NCI-H526 treated with DMSO at 0.1 percent for 48 hours (cell line): Measurements from ENCODE around the gene PLCXD1.
A peak's percentile ranks its signal among the peaks of the same experiment; 100 is the strongest.
"Not testable (repeated sequence)": the region's sequence is repeated elsewhere in the genome, so short reads cannot be mapped to it uniquely, and the experiment has no call there.

Source experiments
- DNase-seq: peaks from one replicate; lab custom pipeline; 2025; lab: John Stamatoyannopoulos, UW

Gene PLCXD1

DNA sequence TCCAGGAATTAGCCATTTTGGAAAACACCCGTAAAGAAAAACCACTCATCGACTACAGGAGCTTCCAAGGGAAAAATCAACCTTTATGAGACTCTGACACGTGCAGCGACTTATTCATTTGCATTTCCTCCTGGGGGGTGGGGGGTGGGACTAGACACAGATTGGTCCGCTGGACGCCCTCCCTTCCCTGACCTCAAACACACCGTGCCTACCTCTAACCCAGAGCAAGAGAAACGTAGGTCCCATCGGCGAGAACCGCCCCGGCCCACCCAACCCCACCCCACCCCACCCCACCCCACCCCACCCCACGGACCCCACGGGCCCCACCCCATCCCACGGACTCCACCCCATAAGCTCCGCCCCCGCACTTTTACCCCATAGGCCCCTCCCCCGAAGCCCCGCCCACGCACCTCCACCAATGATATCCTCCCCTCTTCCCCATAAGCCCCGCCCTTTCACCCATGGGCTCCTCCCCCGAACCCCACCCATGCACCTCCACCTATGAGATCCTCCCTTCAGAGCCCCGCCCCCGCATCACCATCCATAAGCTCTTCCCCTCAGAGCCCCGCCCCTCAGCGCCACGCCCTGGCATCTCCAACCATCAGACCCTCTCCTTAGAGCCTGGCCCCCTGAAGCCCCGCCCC lies 36.4 kb downstream of the PLCXD1 start:
- DNase-seq: no peak

DNA sequence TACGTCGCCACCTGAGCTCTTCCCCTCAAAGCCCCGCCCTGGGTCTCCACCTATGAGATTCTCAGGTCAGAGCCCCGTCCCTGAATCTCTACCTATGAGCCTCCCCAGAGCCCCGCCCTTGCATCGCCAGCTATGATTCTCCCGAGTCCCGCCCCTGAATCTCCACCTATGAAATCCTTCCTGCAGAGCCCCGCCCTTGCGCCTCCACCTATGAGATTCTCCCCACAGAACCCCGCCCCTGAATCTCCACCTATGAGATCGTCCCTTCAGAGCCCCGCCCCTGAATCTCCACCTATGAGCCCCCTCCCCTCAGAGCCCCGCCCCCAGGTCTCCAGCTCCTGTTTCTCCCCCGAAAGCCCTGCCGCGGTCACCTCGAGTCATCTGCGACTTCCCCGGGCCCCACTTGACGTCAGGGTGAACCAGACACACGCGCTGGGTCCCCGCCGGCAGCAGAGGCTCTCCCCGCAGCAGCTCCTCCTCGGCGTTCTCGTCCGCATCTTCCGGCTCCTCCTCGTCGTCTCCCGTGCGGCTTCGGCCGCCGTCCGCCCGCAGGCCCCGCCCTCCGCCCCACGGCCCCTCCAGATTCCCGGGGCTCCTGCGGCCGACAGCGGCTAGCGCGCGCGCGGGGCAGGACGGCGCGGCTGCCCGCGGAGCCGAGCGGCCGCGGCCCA lies 37.0 kb downstream of the PLCXD1 start:
- DNase-seq: no peak

DNA sequence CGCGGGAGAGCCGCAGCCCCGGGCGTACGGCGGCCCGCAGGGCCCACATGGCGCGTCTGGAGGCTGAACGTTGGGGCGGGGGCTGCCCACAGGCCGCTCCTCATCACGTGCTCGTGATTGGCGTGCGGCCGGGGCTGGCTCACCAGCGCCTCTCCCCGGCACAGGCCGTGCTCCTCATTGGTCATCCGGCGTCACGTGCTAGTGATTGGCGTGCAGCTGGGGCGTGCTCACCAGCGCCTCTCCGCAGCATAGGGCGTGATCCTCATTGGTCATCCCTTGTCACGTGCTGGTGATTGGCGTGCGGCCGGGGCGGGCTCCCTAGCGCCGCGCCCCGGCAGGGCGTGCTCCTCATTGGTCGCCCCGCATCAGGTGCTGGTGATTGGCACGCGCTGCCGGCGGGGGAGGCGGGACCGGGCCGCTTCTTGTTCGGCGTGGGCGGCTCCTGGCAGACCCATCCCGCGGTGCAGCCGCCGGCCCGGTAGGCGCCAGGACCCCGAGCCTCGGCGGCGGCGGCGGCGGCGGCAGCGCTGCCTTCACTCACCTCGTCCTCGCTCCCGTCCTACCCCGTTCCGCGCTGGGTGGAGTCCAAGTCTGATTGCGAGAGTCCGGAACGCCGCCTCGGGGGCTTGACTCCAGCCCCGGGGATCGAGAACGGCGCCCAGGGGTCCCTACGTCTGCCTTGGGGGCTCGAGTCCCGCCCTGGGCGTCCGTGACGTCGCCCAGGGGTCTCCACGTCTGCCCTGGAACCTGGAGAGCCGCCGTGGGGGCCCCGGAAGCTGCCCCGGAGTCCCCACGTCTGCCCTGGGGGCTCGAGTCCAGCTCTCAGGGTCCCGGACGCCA lies 37.8 kb downstream of the PLCXD1 start, which contains the start of gene GTPBP6:
TSS of gene GTPBP6 (minus strand) at position 58 of the 840 bp plus-strand sequence. CDS start at position 49, 9 bp downstream.
- no peak for DNase-seq

DNA sequence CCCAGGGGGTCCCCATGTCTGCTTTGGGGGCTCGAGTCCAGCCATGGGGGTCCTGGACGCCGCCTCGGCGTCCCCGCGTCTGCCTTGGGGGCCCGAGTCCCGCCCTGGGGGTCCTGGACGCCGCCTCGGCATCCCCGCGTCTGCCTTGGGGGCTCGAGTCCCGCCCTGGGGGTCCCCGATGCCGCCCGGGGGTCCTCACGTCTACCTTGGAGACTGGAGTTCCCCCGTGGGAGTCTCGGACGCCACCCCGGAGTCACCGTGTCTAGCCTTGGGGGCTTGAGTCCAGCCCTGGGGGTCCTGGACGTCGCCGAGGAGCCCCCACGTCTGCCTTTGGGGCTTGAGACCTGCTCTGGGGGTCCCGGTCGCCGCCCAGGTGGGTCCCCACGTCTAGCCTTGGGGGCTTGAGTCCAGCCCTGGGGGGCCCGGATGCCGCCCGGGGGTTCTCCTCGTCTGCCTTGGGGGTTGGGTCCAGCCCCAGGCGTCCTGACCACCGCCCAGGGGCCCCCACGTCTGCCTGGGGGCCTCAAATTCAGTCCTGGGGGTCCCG lies 38.5 kb downstream of the PLCXD1 start:
- DNase-seq: no peak

DNA sequence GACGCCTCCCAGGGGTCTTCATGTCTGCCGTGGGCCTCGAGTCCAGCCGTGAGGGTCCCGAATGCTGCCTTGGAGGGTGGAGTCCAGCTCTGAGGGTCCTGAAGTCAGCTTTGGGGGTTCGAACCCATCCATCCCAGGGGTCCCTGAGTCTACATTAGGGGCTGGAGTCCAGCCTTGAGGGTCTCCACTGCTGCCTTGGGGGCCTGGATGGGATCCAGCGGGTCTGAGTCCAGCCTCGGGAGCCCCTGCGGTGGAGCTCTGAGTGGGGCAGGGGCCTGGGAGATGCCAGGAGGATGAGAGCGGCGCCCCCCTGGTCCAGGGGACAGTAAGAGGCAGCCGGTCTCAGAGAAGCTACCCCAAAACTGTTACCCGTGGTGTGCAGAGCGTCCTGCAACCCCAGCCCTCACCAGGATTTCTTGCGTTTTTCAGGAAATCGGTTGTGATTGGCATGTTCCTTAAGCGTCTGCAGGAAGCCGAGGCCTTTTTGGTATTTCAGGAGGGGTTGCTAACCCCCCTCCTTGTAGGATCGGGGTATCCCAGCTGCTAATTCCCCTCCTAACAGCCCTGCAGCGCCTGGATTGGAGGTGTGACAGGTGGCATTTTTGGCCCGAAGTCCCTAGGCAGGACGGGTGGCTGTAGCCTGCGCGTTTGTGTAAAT lies 39.1 kb downstream of the PLCXD1 start:
- no peak for DNase-seq

DNA sequence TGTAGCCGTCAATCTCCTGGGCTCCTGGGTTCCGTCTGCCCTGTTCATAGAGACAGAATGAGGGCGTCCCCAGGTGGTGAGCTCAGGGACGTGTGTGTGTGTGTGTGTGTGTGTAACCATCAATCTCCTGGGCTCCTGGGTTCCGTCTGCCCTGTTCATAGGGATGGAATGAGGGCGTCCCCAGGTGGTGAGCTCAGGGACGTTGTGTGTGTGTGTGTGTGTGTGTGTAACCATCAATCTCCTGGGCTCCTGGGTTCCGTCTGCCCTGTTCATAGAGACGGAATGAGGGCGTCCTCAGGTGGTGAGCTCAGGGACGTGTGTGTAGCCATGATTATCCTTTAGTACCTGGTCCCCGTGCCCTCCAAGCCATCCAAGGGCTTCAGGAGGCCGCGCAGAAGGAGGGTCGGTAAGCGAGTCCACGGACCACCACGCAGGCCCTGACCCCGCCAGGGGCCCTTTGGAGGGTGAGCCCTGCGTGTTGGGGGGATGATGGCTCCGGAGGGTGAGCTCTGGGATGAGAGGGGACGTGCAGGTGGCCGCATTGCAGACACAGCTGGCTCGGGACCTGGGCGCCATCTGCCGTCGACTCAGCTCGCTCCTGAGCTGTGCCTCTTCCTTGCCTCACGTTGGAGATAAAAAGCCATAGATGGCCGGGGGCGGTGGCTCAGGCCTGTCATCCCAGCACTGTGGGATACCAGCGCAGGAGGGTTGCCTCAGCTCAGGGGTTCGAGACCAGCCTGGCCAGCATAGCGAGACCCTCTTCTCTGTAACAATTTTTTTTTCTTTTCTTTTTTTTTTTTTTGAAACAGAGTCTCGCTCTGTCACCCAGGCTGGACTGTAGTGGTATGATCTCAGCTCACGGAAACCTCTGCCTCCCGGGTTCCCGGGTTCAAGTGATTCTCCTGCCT lies 42.8 kb downstream of the PLCXD1 start:
- no peak for DNase-seq

DNA sequence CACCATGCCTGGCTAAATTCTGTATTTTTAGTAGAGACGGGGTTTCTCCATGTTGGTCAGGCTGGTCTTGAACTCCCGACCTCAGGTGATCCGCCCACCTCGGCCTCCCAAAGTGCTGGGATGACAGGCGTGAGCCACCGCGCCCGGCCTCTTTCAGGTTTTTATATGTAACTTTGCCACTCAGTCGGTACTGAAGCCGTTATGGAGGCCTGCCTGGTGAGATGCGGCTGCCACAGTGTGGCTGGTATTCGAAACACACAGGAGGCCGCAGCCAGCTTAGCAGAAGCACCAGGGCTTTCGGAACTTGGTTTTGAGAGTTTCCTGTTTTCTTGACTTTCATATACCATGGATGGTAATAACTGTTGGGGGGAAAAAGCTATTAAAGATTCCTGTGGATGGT lies 43.5 kb downstream of the PLCXD1 start:
- DNase-seq: not testable (repeated sequence)

DNA sequence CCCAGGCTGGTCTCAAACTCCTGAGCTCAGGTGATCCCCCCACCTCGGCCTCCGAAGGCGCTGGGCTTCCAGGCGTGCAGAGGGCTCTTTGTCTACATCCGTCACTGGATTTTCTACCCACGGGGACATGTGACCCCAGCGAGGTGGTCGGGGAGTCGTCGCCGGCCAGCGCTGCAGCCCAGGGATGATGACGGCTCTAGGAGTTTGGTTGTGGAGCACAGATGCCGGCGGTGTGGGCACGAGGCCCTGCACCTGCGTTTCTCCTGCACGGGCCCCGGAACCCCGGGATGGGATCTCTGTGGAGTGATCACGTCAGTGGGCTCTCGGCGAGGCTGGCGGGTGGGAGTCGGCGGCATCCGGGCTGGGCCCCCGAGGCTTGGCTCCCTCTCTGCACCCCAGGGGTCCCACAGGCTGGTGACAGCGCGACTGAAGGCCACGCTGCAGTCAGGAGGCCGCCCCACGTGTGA lies 46.5 kb downstream of the PLCXD1 start:
- DNase-seq: no peak

DNA sequence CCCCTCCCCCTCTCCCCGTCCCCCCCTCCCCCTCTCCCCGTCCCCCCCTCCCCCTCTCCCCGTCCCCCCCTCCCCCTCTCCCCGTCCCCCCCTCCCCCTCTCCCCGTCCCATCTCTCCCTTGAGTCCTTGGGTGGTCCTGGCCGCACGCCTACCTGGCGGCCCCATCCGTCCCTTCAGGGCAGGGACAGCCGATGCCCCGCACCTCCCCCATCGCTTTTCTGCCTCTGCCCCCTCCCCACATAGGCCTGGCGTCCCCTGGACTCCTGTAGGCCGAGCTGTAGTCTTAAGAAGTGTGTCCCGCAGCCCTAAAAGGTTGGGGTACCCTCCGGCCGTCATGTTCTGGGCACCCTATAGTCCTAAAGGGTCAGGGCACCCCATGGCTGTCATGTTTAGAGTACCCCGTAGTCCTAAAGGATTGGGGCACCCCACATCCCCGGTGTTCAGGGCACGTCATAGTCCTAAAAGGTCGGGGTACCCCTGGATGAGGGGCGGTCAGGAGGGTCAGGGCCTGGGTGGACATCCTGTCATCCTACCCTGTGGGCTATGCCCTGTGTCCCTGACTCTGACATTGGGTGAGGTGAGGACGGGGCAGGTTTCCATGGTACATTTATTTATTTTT lies 48.2 kb downstream of the PLCXD1 start:
- no peak for DNase-seq

DNA sequence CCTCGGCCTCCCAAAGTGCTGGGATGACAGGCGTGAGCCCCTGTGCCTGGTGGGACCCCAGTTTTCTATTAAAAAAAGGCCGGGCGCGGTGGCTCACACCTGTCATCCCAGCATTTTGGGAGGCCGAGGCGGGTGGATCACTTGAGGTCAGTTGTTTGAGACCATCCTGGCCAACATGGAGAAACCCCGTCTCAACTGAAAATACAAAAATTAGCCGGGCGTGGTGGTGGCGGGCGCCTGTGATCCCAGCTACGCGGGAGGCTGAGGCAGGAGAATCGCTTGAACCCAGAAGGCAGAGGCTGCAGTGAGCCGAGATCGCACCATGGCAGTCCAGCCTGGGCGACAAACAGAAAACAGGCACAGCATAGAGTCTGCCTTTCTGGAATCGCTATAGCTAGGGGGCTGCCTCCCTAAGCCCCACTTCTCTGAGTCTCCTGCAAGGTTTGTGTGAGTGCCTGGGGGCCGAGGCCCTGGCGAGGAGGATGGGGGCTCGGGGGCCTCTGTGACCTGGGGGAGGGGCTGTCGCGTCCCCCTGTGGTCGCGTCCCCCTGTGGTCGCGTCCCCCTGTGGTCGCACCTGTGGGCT lies 49.1 kb downstream of the PLCXD1 start:
- not testable (repeated sequence) for DNase-seq

DNA sequence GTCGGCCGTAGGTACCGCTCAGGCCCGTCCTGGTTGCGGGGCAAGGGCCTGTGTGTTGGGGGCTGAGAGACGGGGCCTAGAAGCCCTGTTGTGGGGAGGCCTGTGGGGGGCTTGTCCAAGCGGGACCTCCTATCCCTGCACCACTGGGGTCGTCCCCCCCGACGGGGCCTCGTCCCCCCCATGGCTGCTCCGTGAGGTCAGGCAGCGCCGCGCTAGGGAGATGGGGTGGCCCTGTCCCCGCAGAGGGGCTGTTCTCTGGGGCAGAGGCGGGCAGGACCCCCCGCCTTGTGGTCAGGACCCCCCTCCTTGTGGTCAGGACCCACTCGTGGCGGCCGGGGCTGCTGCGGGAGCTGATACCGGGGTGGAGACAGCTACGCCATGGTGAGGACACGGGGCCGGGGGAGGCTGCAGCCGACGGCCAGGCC lies 49.6 kb downstream of the PLCXD1 start:
- no peak for DNase-seq

DNA sequence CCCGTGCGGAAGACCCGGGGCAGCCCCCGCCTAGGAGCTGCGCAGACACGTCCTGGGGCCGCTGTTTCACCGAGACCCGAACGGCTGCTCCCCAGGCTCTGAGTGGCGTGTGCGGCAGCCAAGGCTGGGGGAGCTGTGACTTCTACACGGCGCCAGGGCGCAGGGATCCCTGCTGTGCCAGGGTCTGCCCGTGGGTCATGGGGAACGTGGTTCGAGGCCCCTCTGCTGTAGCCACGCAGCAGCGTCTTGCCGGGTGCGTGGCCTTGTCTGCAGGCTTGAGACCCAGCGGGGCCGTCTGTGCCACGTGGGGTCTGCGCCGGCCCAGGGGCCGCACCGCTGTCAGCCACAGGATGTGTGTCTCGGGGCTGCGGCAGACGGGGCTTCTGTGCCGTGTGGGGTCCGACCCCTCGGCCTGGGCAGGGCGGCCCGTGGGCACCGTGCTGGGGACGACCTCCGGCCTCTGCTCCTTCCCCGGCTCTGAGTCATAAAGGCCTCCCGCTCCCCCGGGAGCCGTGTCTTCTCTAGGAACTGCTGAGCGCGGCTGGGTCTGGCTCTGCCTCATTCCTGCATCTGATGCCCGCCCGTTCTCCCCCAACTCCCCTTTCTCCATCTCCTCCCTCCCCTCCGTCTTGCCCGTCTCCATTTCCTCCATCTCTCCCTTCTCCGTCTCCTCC lies 50.1 kb downstream of the PLCXD1 start:
- DNase-seq: peak; percentile 6

DNA sequence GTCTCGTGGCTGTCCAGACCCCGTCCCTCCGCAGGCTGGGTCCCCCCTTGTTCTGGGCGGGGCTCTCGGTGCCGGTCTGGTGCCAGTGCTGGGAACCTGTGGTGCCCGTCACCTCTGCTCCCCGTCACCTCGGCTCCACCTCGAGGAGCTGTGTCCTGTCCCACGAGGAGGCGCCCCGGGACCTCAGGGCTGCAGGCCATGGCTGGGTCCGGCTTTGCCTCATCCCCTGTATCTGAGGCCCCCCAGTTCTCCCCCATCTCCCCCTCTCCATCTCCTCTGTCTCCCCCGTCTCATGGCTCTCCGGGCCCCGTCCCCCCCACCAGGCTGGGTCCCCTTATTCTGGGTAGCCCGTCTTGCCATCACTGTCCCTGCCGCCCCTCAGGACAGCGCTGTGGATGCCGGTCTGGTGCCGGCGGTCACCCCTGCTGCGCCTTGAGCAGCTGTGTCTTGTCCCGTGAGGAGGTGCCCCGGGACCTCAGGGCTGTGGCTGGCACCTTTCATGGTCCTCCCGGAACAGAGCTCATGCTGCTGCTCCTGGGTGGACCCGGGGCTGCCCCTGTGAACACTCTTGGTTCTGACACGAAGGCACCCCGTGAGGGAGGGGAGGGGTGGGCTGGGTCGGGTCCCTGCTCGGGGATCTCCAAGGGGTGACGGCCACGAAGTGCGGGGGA lies 50.8 kb downstream of the PLCXD1 start:
- DNase-seq: no peak

DNA sequence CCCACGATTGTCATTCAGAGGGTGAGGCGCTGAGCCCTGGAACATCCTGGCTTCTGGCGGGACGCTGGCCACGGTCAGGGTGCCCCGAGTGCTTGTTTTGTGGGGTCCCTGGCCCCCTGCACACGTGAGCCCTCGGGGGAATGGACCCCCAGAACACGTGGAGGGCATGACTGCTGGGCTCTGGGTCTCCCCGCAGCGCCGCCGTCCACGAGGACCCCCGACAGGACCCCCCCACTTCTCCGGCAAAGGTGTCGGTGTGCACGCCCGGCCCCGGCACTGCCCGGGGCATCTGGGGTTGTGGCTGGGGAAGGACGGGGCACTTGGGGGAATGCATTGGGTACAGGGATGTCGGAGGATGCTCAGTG lies 51.3 kb downstream of the PLCXD1 start:
- no peak for DNase-seq

DNA sequence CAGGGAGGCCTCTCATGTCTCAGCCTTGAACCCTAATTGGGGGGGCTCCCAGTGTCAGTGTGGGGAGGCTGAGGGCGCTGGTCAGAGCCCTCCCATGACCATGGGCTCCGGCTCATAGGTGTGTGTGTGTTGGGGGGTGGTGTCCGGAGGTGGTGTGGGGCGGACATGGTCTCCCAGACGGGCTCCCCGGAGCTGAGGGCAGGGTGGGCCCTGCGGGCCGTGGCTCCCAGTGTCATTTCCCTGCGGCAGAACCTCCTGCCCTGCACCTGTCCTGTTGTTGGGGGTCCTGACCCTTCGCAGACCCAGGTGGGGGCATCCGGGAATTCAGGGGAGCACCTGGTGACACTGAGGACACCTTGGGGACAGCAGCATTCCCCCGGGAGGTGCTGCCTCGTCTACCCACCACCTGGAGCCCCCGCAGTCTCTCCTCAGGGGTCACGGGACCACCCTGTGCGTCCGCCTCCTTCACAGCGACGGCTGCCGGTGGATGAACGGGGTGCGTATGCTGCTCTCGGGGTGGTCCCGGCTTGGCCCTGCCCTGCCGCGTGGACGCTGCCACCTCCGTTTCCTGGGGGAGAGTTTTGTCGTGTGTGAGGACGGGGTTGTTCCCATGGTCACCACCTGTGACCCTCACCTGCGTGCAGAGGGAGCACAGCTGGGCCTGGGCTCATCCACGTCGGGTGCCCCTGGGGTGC lies 51.9 kb downstream of the PLCXD1 start:
- no peak for DNase-seq

DNA sequence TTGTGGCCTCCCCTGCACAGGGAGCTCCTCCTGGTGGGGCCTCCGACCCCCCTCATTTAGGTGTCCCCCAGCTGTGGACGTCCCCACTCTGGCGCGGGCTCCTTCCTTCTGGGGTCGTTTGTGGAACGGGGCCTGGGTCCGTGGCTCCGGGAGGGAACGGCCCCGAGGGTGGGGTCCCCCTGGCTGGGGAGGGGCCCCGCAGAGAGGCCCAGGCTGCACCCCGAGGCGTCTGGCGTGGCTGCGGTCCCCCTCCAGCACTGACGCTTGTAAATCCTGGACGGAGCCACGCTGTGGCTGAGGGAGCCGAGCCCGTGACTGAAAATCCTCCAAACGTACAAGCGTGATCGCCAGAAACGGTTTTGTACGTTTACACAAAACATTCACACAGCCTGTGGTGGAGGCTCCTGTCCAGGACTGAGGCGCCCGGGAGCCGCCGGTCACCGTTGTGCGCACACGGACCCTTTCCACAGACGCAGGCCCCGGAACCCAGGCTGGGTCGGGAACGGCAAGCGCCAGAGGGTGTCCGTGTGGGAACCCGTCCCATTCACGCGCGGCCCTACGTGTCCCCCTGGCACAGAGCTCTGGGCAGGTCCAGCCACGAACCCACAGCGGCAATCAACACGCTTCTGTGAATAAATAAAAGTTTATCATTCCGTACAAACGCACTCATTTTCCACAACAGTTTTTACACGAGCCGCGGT lies 52.6 kb downstream of the PLCXD1 start:
- DNase-seq: no peak

DNA sequence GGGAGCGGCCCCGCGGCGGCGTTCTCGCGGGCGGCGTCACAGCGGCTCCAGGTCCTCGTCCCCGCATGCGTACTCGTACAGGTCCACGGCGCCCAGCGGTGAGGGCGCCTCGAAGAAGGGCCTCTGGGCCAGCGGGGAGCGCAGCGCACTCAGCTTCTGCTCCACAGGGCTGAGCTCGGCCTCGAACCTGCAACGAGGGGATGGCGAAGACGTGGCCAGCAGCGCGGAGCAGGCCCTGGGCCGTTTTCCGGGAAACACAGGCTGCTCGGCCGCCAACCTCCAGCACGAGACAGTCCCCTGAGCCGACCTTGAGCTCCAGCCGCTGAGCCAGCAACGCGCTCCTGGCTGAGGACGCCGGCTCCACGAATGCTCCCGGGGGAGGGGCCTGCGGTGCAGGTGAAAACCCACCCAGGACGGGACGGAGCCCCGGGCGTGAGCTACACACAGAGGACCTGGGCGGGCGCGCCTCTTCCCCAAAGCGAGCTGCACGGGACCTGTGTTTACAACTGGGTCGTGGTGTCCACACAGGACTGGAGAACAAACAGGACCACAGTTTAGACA lies 53.2 kb downstream of the PLCXD1 start:
- no peak for DNase-seq
